Glutamatergic neuron (in vitro differentiated cells): ENCODE data around the gene DYRK3. TPM values are rescaled to one million over a fixed set of nuclear protein-coding genes. Genes with fewer than 3 reads are reported as not detected.

Source experiments
- DNase-seq: peaks from one replicate; pipeline ENCODE4 v3.0.0; 2022
- H3K27ac Mint-ChIP-seq: one replicate; pipeline ENCODE4 v1.8.0; 2020; ENCODE audit warnings: mild to moderate bottlenecking, mixed read lengths, inconsistent platforms; ENCODE audit not compliant: unreplicated experiment
- H3K27me3 Mint-ChIP-seq: one replicate; pipeline ENCODE4 v1.8.0; 2020; ENCODE audit warnings: mild to moderate bottlenecking, moderate library complexity, mixed read lengths, inconsistent platforms; ENCODE audit not compliant: unreplicated experiment
- H3K36me3 Mint-ChIP-seq: one replicate; pipeline ENCODE4 v1.8.0; 2020; ENCODE audit warnings: mild to moderate bottlenecking, mixed read lengths, inconsistent platforms; ENCODE audit not compliant: unreplicated experiment
- H3K4me1 Mint-ChIP-seq: one replicate; pipeline ENCODE4 v1.8.0; 2020; ENCODE audit warnings: mild to moderate bottlenecking, low read depth, mixed read lengths, inconsistent platforms; ENCODE audit not compliant: unreplicated experiment
- H3K4me3 Mint-ChIP-seq: one replicate; pipeline ENCODE4 v1.8.0; 2020; ENCODE audit warnings: mild to moderate bottlenecking, mixed read lengths, inconsistent platforms; ENCODE audit not compliant: unreplicated experiment
- H3K9me3 Mint-ChIP-seq: one replicate; pipeline ENCODE4 v1.8.0; 2020; ENCODE audit warnings: mild to moderate bottlenecking, moderate library complexity, mixed read lengths, inconsistent platforms; ENCODE audit not compliant: unreplicated experiment
- total RNA-seq: library from RNA; stranded (reverse); fragmentation: NEBNext Ultra II Directional; extraction: Animal tissue kit (Norgen Biotek cat#: 25700); gene quantifications from one replicate; pipeline ENCODE4 v1.2.1, GENCODE V29; 2021; ENCODE audit not compliant: unreplicated experiment
- TF ChIP-seq, protein P1 (sequence below): fragments of 200-600 bp; sonication (generic); IDR thresholded peaks from one replicate; pipeline ENCODE4 v1.5.0; 2021; ENCODE audit not compliant: partially characterized antibody, unreplicated experiment

The DYRK3 gene
- total RNA-seq, 1 donor from 2014 or later: 1.3 TPM

DNA sequence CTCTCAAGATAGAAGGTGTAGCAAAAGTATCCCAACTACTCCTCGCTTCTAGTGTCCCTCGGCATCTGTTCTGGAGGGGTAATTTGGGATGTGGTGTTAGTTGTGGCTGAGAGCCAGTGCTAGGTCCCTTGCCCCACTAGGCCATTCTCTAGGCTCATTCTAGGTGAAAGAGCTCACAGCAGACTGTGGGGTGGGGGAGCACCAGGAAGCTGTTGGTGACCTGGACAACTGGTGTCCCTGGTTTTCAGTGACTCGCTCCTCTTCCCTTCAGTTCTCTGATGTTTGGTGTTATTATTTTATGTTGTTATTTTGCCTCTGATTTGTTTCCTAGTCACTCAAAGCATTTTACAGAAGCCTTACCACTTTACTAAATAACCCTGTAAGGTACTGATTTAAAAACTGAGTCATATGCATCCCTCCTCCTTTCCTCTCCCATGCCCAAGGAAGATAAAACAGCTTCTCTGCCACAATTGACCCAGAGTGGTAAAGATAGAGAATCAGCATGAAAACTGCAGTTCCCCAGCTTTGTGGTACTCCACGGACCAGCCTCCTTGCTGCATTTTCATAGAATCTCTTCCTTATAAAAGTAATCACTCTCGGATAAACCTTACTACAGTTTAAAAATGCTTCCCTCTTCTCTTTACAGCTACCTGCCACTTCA lies 14.1 kb downstream of the DYRK3 start:
- Mint-ChIP-seq H3K36me3 (no peaks in the 10 kb centered on the region), H3K4me3 (no peak overlapping the region), H3K27ac (no peak overlapping the region), H3K27me3 (no peaks in the 10 kb centered on the region), H3K4me1 (no peaks in the 10 kb centered on the region), H3K9me3 (no peaks in the 10 kb centered on the region)
- DNase-seq: no peak
- TF ChIP-seq, protein P1, sequence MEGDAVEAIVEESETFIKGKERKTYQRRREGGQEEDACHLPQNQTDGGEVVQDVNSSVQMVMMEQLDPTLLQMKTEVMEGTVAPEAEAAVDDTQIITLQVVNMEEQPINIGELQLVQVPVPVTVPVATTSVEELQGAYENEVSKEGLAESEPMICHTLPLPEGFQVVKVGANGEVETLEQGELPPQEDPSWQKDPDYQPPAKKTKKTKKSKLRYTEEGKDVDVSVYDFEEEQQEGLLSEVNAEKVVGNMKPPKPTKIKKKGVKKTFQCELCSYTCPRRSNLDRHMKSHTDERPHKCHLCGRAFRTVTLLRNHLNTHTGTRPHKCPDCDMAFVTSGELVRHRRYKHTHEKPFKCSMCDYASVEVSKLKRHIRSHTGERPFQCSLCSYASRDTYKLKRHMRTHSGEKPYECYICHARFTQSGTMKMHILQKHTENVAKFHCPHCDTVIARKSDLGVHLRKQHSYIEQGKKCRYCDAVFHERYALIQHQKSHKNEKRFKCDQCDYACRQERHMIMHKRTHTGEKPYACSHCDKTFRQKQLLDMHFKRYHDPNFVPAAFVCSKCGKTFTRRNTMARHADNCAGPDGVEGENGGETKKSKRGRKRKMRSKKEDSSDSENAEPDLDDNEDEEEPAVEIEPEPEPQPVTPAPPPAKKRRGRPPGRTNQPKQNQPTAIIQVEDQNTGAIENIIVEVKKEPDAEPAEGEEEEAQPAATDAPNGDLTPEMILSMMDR: no peak

DNA sequence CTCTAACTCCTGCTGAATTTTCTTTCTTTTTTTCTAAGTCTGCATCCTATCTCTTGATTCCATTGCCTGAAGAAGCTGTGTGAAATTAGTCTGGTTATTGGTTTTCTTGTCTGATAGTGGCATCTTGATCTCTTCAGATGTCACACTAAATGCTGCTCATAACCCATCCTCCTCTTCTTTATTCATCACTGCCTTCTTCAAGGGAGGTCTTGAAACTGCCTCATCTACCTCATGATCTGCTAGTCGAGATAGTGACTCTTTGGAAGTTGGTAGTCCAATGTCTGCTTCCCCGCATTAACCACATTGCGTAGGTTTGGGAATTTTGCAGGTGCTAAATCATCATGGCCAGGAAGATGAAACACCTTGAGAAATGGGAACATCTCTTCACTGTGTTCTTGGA lies 15.7 kb downstream of the DYRK3 start:
- Mint-ChIP-seq H3K27ac (no peak overlapping the region), H3K4me3 (no peak overlapping the region), H3K36me3 (no peaks in the 10 kb centered on the region), H3K9me3 (no peaks in the 10 kb centered on the region), H3K27me3 (no peaks in the 10 kb centered on the region), H3K4me1 (no peaks in the 10 kb centered on the region)
- TF ChIP-seq, protein P1: no peak
- DNase-seq: no peak

DNA sequence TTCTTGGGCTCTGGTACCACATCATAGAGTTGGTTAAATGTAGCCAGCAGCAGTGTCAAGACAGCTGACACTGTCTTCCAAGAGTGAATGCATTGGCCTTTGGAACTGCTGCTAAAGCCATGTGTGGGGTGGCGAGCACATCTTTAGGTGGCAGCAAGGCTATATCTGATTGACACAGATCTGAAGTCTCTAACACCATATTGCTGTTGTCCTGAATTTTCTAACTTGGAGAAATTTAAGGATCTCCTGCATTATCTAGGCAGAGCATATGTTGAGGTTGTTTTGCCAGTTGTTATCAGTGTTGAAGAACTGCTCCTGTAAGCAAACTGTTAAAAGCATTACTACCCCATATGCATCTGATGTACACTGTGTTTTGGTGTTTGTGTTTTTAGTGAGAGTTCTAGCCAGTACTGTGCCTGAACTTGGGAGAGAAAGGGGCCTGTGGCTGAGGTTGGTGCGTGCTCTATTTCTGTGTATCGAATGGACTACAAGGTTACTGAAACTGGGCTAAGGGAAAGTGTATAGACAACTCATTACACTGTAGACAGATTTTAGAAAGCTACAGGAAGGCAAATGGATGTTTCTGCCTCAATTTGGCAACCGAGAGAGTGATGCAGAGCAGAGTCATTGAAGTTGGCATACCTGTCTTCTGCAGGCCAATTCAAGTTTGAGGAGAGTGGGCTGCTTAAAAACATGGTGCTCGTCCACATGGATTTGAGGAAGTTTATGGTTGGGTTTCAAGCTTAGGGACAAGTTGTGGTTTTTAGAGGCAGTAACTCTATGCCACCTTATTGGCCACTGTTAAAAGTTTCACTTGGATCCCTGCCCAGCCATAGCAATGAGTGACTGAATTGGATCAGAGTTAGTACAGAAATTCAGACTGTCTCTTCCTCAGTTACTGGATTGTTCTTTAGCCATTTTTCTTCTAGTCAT lies 16.9 kb downstream of the DYRK3 start:
- no peak overlapping the region for H3K27ac Mint-ChIP-seq
- TF ChIP-seq, protein P1: no peak
- H3K4me1 Mint-ChIP-seq: no peaks in the 10 kb centered on the region
- no peaks in the 10 kb centered on the region for H3K9me3 Mint-ChIP-seq
- peaks cover 3% of the 10 kb centered on the region for H3K27me3 Mint-ChIP-seq
- H3K4me3 Mint-ChIP-seq: no peak overlapping the region
- DNase-seq: no peak
- no peaks in the 10 kb centered on the region for H3K36me3 Mint-ChIP-seq

DNA sequence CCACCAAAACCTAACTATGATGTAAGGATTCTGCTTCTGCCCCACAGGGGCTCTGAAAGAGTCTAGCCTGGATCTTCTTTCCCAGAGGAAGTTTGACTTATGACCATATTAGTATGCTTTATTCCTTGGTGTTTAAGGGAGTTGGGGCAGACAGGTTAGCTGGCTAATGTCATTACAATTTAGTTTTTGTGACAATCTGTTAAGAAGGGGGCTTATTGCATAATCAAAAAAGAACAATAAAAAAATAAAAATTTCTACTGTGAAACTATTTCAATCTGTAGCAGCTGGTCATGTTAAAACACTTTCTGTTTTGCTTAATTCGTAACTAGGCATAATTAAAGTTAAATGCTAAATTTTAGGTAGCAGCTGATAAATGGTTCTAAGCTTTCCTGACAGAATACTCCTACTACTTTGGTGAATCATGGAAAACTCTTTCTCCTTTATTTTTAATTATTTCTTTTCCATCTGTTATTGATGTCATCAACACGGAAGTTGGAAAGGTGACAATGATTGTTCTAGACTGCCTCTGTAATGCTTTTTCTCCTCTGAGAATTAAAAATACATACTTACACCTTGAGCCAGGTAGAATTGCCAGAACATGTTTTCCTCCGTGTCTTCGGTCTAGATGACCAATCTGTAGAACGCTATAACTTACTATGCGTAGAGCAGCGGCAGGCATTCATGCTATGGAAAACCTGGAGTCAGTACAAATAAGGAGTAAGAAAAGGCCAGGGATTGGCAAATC lies 18.6 kb downstream of the DYRK3 start:
- no peak for DNase-seq
- H3K36me3 Mint-ChIP-seq: no peaks in the 10 kb centered on the region
- H3K9me3 Mint-ChIP-seq: no peaks in the 10 kb centered on the region
- peaks cover 4% of the 10 kb centered on the region for H3K27me3 Mint-ChIP-seq
- TF ChIP-seq, protein P1: no peak
- no peaks in the 10 kb centered on the region for H3K4me1 Mint-ChIP-seq
- no peak overlapping the region for H3K4me3 Mint-ChIP-seq
- H3K27ac Mint-ChIP-seq: no peak overlapping the region
